A549 (cell line): ENCODE data around the gene CDC42BPG. TPM values are rescaled to one million over a fixed set of nuclear protein-coding genes. Genes with fewer than 3 reads are reported as not detected.

ENCODE experiments used
- ATAC-seq, 2 experiments: fragments of 200-7000 bp in 1 of 2; fragments of >200 bp in 1 of 2; cut with Nextera tagmentation in 1 of 2; cut with Tn5 transposase in 1 of 2; 3 replicates each; pipeline versions ENCODE4 v1.8.0 to v1.9.1; 2018 to 2020; ENCODE audit warnings: mild to moderate bottlenecking in 1 of 2, moderate library complexity in 1 of 2
- CTCF ChIA-PET: fragments of 300-600 bp; sonication (Branson Sonifier 250); formaldehyde crosslinking; extraction: SDS; loops from one replicate; lab custom pipeline; 2021; ENCODE audit warnings: antibody characterized with exemption, inconsistent platforms; lab: Yijun Ruan, JAX
- POLR2A ChIA-PET: fragments of 350-600 bp; formaldehyde crosslinking; extraction: SDS; loops from one replicate; lab custom pipeline; 2021; ENCODE audit warnings: antibody characterized with exemption, inconsistent platforms; lab: Yijun Ruan, JAX
- DNase-seq, 2 experiments: peaks; one replicate each; pipeline versions ENCODE4 v3.0.0 to v3.0.0-alpha.2; 2011 to 2016; ENCODE audit warnings: low read depth in 1 of 2, low spot score in 1 of 2
- FAIRE-seq: peaks from 2 replicates; lab custom pipeline; 2011; peaks lifted over from hg19 to GRCh38; lab: Jason Lieb, UNC
- H3K27ac ChIP-seq, 2 experiments: fragments of >200 bp; sonication (Bioruptor Twin); formaldehyde crosslinking; 3 replicates each; pipeline ENCODE4 v1.5.1; 2016 to 2017
- H3K4me1 ChIP-seq: fragments of >200 bp; sonication (Bioruptor Twin); formaldehyde crosslinking; 3 replicates; pipeline ENCODE4 v1.6.1; 2016
- H3K4me2 ChIP-seq: fragments of >200 bp; sonication (Bioruptor Twin); formaldehyde crosslinking; 3 replicates; pipeline ENCODE4 v1.6.1; 2016
- H3K4me3 ChIP-seq: fragments of >200 bp; sonication (Bioruptor Twin); formaldehyde crosslinking; 3 replicates; pipeline ENCODE4 v1.5.1; 2016
- H3K9me3 ChIP-seq: fragments of >200 bp; sonication (Bioruptor Twin); formaldehyde crosslinking; 3 replicates; pipeline ENCODE4 v1.6.1; 2016
- ATOH8 ChIP-seq: fragments of 250-450 bp; sonication (Bioruptor Pico); IDR thresholded peaks from 2 replicates; pipeline ENCODE4 v1.5.0; 2020; ENCODE audit warnings: low read depth, mild to moderate bottlenecking, moderate library complexity
- BCL3 ChIP-seq: fragments of >200 bp; sonication (Bioruptor Twin); formaldehyde crosslinking; IDR thresholded peaks from 3 replicates; pipeline ENCODE4 v1.6.1; 2016
- BHLHE40 ChIP-seq: IDR thresholded peaks from 2 replicates; pipeline ENCODE4 v1.6.1; 2012; ENCODE audit warnings: low read depth, low read length, inconsistent platforms
- CBX2 ChIP-seq: fragments of 200-600 bp; sonication (generic); IDR thresholded peaks from 2 replicates; pipeline ENCODE4 v1.6.1; 2016; ENCODE audit warnings: low read depth, mild to moderate bottlenecking, borderline replicate concordance
- CEBPB ChIP-seq, 2 experiments: fragments of >200 bp in 1 of 2; sonication (Bioruptor Twin) in 1 of 2; formaldehyde crosslinking in 1 of 2; IDR thresholded peaks; 2 replicates each; pipeline ENCODE4 v1.6.1; 2012 to 2016
- CTCF ChIP-seq: fragments of >200 bp; sonication (Bioruptor Twin); formaldehyde crosslinking; IDR thresholded peaks from 3 replicates; pipeline ENCODE4 v1.5.1; 2016
- ELK1 ChIP-seq: fragments of 150-350 bp; IDR thresholded peaks from 2 replicates; pipeline ENCODE4 v1.6.1; 2014; ENCODE audit warnings: low read depth, mild to moderate bottlenecking, low read length
- EP300 ChIP-seq, 2 experiments: fragments of >200 bp; sonication (Bioruptor Twin); formaldehyde crosslinking; IDR thresholded peaks; 2 replicates in 1 of 2; 3 replicates in 1 of 2; pipeline ENCODE4 v1.6.1; 2016 to 2017
- ESRRA ChIP-seq: fragments of 150-350 bp; IDR thresholded peaks from 2 replicates; pipeline ENCODE4 v1.6.1; 2014; ENCODE audit warnings: mild to moderate bottlenecking, low read length, borderline replicate concordance
- FOSL2 ChIP-seq, 2 experiments: fragments of 450-650 bp in 1 of 2; fragments of >200 bp in 1 of 2; sonication (Bioruptor Twin) in 1 of 2; formaldehyde crosslinking; IDR thresholded peaks; 2 replicates each; pipeline versions ENCODE4 v1.5.0 to v1.6.1; 2016 to 2020; ENCODE audit warnings: mild to moderate bottlenecking in 1 of 2, moderate library complexity in 1 of 2
- FOXS1 ChIP-seq: fragments of 250-450 bp; sonication (Bioruptor Pico); IDR thresholded peaks from 2 replicates; pipeline ENCODE4 v1.5.0; 2020; ENCODE audit warnings: mild to moderate bottlenecking, moderate library complexity
- GATA3 ChIP-seq: IDR thresholded peaks from 2 replicates; pipeline ENCODE4 v1.6.1; 2012; ENCODE audit warnings: borderline replicate concordance
- HEYL ChIP-seq: fragments of 250-450 bp; sonication (Bioruptor Pico); IDR thresholded peaks from 2 replicates; pipeline ENCODE4 v1.8.0; 2021; ENCODE audit warnings: mild to moderate bottlenecking, moderate library complexity
- HMGXB4 ChIP-seq: fragments of 250-450 bp; sonication (Bioruptor Pico); IDR thresholded peaks from 2 replicates; pipeline ENCODE4 v1.5.0; 2021; ENCODE audit warnings: mild to moderate bottlenecking, moderate library complexity, borderline replicate concordance
- HOXB13 ChIP-seq: fragments of 250-450 bp; sonication (Bioruptor Pico); IDR thresholded peaks from 2 replicates; pipeline ENCODE4 v1.5.0; 2020; ENCODE audit warnings: low read depth, mild to moderate bottlenecking, moderate library complexity
- JUN ChIP-seq, 2 experiments: fragments of >200 bp; sonication (Bioruptor Twin); formaldehyde crosslinking; IDR thresholded peaks; 2 replicates in 1 of 2; 3 replicates in 1 of 2; pipeline ENCODE4 v1.6.1; 2016 to 2017
- JUNB ChIP-seq: fragments of >200 bp; sonication (Bioruptor Twin); formaldehyde crosslinking; IDR thresholded peaks from 2 replicates; pipeline ENCODE4 v1.6.1; 2016
- MYC ChIP-seq: IDR thresholded peaks from 2 replicates; pipeline ENCODE4 v1.6.1; 2012; ENCODE audit warnings: mild to moderate bottlenecking, inconsistent platforms, low read length, improper control_type of control experiment, borderline replicate concordance
- PHF8 ChIP-seq: fragments of 200-600 bp; sonication (generic); IDR thresholded peaks from 2 replicates; pipeline ENCODE4 v1.6.1; 2016; ENCODE audit warnings: low read depth, mild to moderate bottlenecking, antibody characterized with exemption, moderate library complexity, borderline replicate concordance
- RARB ChIP-seq: fragments of 250-450 bp; sonication (Bioruptor Pico); IDR thresholded peaks from 2 replicates; pipeline ENCODE4 v1.8.0; 2021; ENCODE audit warnings: mild to moderate bottlenecking, moderate library complexity
- ZFP36 ChIP-seq: fragments of 450-650 bp; IDR thresholded peaks from 2 replicates; pipeline ENCODE4 v1.6.1; 2014; ENCODE audit warnings: borderline replicate concordance; ENCODE audit not compliant: partially characterized antibody
- ZNF302 ChIP-seq: fragments of 250-450 bp; sonication (Bioruptor Pico); IDR thresholded peaks from 2 replicates; pipeline ENCODE4 v1.9.0; 2021; ENCODE audit warnings: inconsistent platforms, mild to moderate bottlenecking, moderate library complexity
- WGBS: methylation state at CpG from one replicate; pipeline ENCODE4 v1.1.6; 2017; ENCODE audit errors: missing lambda C conversion rate; 5-methylcytosine and 5-hydroxymethylcytosine counted together
- polyA plus RNA-seq, 4 experiments: library from polyadenylated mRNA; depleted of rRNA in 3 of 4; stranded (reverse); fragments of >200 nt; fragmentation: RNase III in 1 of 4; extraction: RNeasy Plus Mini Kit Qiagen cat#74134 plus additional on column Dnase treatment in 1 of 4; gene quantifications; 2 replicates in 3 of 4; 3 replicates in 1 of 4; pipeline ENCODE4 v1.2.3, GENCODE V29; 2011 to 2017

The CDC42BPG gene
- polyA plus RNA-seq, 2 of the 4 experiments (the other 2 are of a cell fraction), result 0.35 to 1.0 TPM

GRCh38 chr11:64892838-64893193, 48.4 kb upstream of the CDC42BPG start:
- FAIRE-seq, result no peak
- WGBS, result 43% methylated on average over 8 of the region's 10 CpGs
- Histone ChIP-seq H3K4me2 (peak overlapping the region; percentile 85), H3K27ac (peak overlapping the region; percentile 92 to 97), H3K4me3 (peak overlapping the region; percentile 49), H3K9me3 (no peaks in the 10 kb centered on the region), H3K4me1 (peaks cover 68% of the 10 kb centered on the region)
- TF ChIP-seq HEYL (CRISPR knock-in tag) (no peak), JUNB (no peak), MYC (no peak), ZNF302 (CRISPR knock-in tag) (no peak), BCL3 (no peak), GATA3 (no peak), EP300 (IDR thresholded peaks at IDR 0.05) (no peak), ATOH8 (CRISPR knock-in tag) (no peak), HOXB13 (CRISPR knock-in tag) (no peak), PHF8 (no peak), RARB (CRISPR knock-in tag) (no peak), CEBPB (IDR thresholded peaks at IDR 0.05) (no peak), ESRRA (no peak), FOXS1 (CRISPR knock-in tag) (no peak), HMGXB4 (no peak)
- ChIA-PET CTCF (interaction anchor here (0.7 to 31.5 kb wide), 10 partner anchors 12 to 121 kb away, joined by 3 to 1607 read pairs (median 18); partner anchors contain the start of genes ARL2, ATG2A, CDC42BPG and EHD1), POLR2A (interaction anchor here (2.1 kb wide), 1 partner anchor 24 kb away, joined by 6 read pairs; no protein-coding TSS in a partner anchor)
- no peak for DNase-seq
- ATAC-seq, result no peak

- 49% methylated on average over 11 of the region's 11 CpGs for WGBS
- DNase-seq (no peak), FAIRE-seq (no peak), ATAC-seq (no peak)
- Histone ChIP-seq H3K9me3 (no peaks in the 10 kb centered on the region), H3K27ac (peak overlapping the region; percentile 92 to 97), H3K4me3 (peak overlapping the region; percentile 49), H3K4me1 (peaks cover 72% of the 10 kb centered on the region), H3K4me2 (peak overlapping the region; percentile 85)
- CTCF ChIA-PET, result interaction anchor here (1.3 to 31.5 kb wide), 8 partner anchors 14 to 122 kb away, joined by 3 to 1607 read pairs (median 18); partner anchors contain the start of genes ARL2, ATG2A, CDC42BPG and EHD1
- POLR2A ChIA-PET, result interaction anchor here (2.1 kb wide), 1 partner anchor 24 kb away, joined by 6 read pairs; no protein-coding TSS in a partner anchor
- TF ChIP-seq ZFP36, result no peak
- no peak for TF ChIP-seq JUN (IDR thresholded peaks at IDR 0.05)
- no peak for TF ChIP-seq CBX2
- TF ChIP-seq BHLHE40, result no peak
- no peak for TF ChIP-seq HMGXB4
- TF ChIP-seq ELK1, result no peak
- TF ChIP-seq FOSL2 (IDR thresholded peaks at IDR 0.05), result no peak
- no peak for TF ChIP-seq FOSL2 (CRISPR knock-in tag; IDR thresholded peaks at IDR 0.05)
- TF ChIP-seq CTCF, result no peak
Observed at GRCh38 chr11:64892411-64892831, 48.0 kb upstream of the CDC42BPG start.
